Measurements from ENCODE around the gene PDZRN4. TPM values are rescaled to one million over a fixed set of nuclear protein-coding genes. Genes with fewer than 3 reads are reported as not detected.

The PDZRN4 gene
- total and polyA plus RNA-seq, 2 donors (not counting 3 experiments of a cell fraction or from before 2014, with no cell fraction given), result not detected

DNA sequence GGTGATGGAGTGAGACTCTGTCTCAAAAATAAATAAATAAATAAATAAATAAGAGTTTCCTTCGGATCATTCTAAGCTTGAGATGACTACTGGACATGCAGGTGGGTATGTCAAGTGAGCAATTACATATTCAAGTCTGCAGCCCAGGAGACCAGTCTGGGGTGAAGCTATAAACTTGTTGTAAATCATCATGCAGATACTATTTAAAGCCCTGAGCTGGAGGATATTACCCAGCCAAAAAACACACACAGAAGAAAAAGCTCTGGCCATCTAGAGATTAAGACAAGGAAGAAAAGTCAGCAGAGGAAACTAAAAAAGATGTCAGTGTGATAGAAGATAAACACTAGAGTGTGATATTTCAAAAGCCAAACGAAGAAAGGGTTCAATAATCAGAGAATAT, 47.0 kb upstream of the PDZRN4 start:
- H3K4me1 ChIP-seq (ENCODE audit: control insufficient read depth, extremely low read depth, insufficient read depth, low read length), result peaks cover 2% of the 10 kb centered on the region
- H3K79me2 ChIP-seq (ENCODE audit: control insufficient read depth, insufficient read depth, low read length), result no peaks in the 10 kb centered on the region
- dilution Hi-C loops (cut with MboI; ENCODE audit: extremely low pct_ligation_motif_present, low sequenced_read_pairs), result no loop called here
- no peaks in the 10 kb centered on the region for H3K9me3 ChIP-seq (replicated peaks; ENCODE audit: control insufficient read depth, insufficient read depth, low read length)
- H3K27ac ChIP-seq (ENCODE audit: insufficient read depth, low read depth, low read length), result no peak overlapping the region
- DNase-seq (ENCODE audit: low read depth, low spot score) (no peak), FAIRE-seq (no peak)
- ChIA-PET CTCF (interaction anchor here (1.5 kb wide), 1 partner anchor 10 kb away, joined by 3 read pairs; no protein-coding TSS in a partner anchor), POLR2A (no interaction called here)
- intact Hi-C loops (cut with micrococcal nuclease), result no loop called here
- no peaks in the 10 kb centered on the region for H4K20me1 ChIP-seq (replicated peaks; ENCODE audit: control insufficient read depth, extremely low read depth, insufficient read depth, low read length)
- H2AFZ ChIP-seq (ENCODE audit: low read depth, low read length), result no peak overlapping the region
- no peaks in the 10 kb centered on the region for H3K27me3 ChIP-seq (ENCODE audit: control insufficient read depth in 2 of 2, insufficient read depth in 2 of 2, low read length in 2 of 2)
- no TSS peak for BruUV-seq (replicated peaks)
- no peaks in the 10 kb centered on the region for H3K9me1 ChIP-seq (replicated peaks; ENCODE audit: control insufficient read depth, extremely low read depth, insufficient read depth, low read length)
- no peak for TF ChIP-seq GATA2 (IDR thresholded peaks at IDR 0.05; ENCODE audit: insufficient read depth, insufficient read length, low read depth, low read length)
- no peak for TF ChIP-seq JUN (IDR thresholded peaks at IDR 0.05; ENCODE audit: borderline replicate concordance, insufficient read depth, insufficient read length, low read depth)
- TF ChIP-seq, protein P1, sequence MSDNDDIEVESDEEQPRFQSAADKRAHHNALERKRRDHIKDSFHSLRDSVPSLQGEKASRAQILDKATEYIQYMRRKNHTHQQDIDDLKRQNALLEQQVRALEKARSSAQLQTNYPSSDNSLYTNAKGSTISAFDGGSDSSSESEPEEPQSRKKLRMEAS (IDR thresholded peaks at IDR 0.05; ENCODE audit: insufficient read depth, insufficient read length), result no peak
- TF ChIP-seq POLR2AphosphoS5 (IDR thresholded peaks at IDR 0.05; ENCODE audit: insufficient read depth, low read depth, low read length), result no peak
- no peak for TF ChIP-seq FOS (IDR thresholded peaks at IDR 0.05; ENCODE audit: borderline replicate concordance, insufficient read depth, low read length)
- TF ChIP-seq MYC (IDR thresholded peaks at IDR 0.05; ENCODE audit: low read depth, low read length), result no peak
- no peak for TF ChIP-seq POLR2A (IDR thresholded peaks at IDR 0.05; ENCODE audit: low read depth, low read length)
- TF ChIP-seq CTCF (IDR thresholded peaks at IDR 0.05; ENCODE audit: extremely low read depth in 1 of 2, insufficient read depth in 1 of 2, low read depth in 1 of 2, low read length in 2 of 2), result no peak
- TF ChIP-seq EZH2 (IDR thresholded peaks at IDR 0.05; ENCODE audit: borderline replicate concordance, low read depth, low read length, severe bottlenecking), result no peak
- no peak overlapping the region for H3K4me3 ChIP-seq (replicated peaks in 1 of 3; ENCODE audit: insufficient read depth in 1 of 3, low read depth in 1 of 3, low read length in 3 of 3)
- H3K36me3 ChIP-seq (ENCODE audit: control insufficient read depth in 2 of 2, extremely low read depth in 1 of 2, insufficient read depth in 2 of 2, low read length in 2 of 2), result no peaks in the 10 kb centered on the region
- H3K4me2 ChIP-seq (ENCODE audit: insufficient read depth, low read length), result no peak overlapping the region
- H3K9ac ChIP-seq (replicated peaks; ENCODE audit: extremely low read depth, insufficient read depth, low read length), result no peak overlapping the region
